DOHH2 (cell line): ENCODE data around the gene PTGS2.

Experiments used
- CTCF ChIP-seq: fragments of 200-600 bp; sonication (generic); IDR thresholded peaks from one replicate; pipeline ENCODE4 v1.5.1; 2014; ENCODE audit warnings: antibody characterized with exemption, mild to moderate bottlenecking, low read depth, low read length; ENCODE audit not compliant: poor library complexity, severe bottlenecking
- EZH2phosphoT487 ChIP-seq: fragments of 200-600 bp; sonication (generic); IDR thresholded peaks from 2 replicates; pipeline ENCODE4 v1.6.1; 2017; ENCODE audit warnings: borderline replicate concordance, mild to moderate bottlenecking, antibody characterized with exemption, low read length, moderate library complexity, mixed read lengths

- TF ChIP-seq CTCF = no peak
- no peak for TF ChIP-seq EZH2phosphoT487
Measured at GRCh38 chr1:186659890-186660341, 20.3 kb downstream of the PTGS2 start.
